ENCODE measurements around the gene TBX3.

- TF ChIP-seq CTCF (IDR thresholded peaks at IDR 0.05) = no peak
- TF ChIP-seq POLR2A (IDR thresholded peaks at IDR 0.05) = no peak
Observed at GRCh38 chr12:114703060-114703493, 19.1 kb upstream of the TBX3 start.

Measured in testis (tissue), 2 donors.